Erythroblast (primary cell): ENCODE results near the gene TSBP1.
"Not testable (repeated sequence)": the region's sequence is repeated elsewhere in the genome, so short reads cannot be mapped to it uniquely, and the experiment has no call there.

Source experiments
- GATA1 ChIP-seq: IDR thresholded peaks from 2 replicates; pipeline ENCODE4 v1.6.1; 2011; ENCODE audit warnings: low read depth, mild to moderate bottlenecking, control low read depth, low read length, moderate library complexity
- POLR2A ChIP-seq: IDR thresholded peaks from 2 replicates; pipeline ENCODE4 v1.6.1; 2011; ENCODE audit warnings: mild to moderate bottlenecking, low read length

DNA sequence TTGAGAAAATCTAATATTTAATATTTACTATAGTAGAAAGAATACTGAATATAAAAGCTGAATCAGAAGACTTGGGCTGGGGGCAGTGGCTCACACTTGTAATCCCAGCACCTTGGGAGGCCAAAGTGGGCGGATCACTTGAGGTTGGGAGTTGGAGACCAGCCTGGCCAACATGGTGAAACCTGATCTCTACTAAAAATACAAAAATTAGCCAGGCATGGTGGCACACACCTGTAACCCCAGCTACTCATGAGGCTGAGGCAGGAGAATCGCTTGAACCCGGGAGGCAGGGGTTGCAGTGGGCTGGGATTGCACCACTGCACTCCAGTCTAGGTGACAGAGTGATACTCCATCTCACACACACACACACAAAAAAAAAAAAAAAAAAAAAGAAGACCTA, 76.7 kb downstream of the TSBP1 start:
- TF ChIP-seq POLR2A, GATA1: not testable (repeated sequence)
